Liver (tissue), 9 donors: ENCODE data around the gene MARK1. TPM values are rescaled to one million over a fixed set of nuclear protein-coding genes. Genes with fewer than 3 reads are reported as not detected.
"Not testable (repeated sequence)": the region's sequence is repeated elsewhere in the genome, so short reads cannot be mapped to it uniquely, and the experiment has no call there.

Source experiments
- DNase-seq: peaks from one replicate; pipeline ENCODE4 v3.0.0-alpha.2; 2017; ENCODE audit warnings: low spot score
- H3K27ac ChIP-seq, 2 donors: one replicate each; pipeline ENCODE4 v1.7.0; 2013; ENCODE audit warnings: inconsistent platforms in 2 of 2, low read length in 2 of 2, control low read depth in 1 of 2, low read depth in 1 of 2, mild to moderate bottlenecking in 1 of 2
- H3K27me3 ChIP-seq, 4 donors: one replicate each; pipeline versions ENCODE4 v1.6.1 to v1.7.0; 2013; ENCODE audit warnings: low read length in 3 of 4, inconsistent platforms in 1 of 4, mild to moderate bottlenecking in 1 of 4, moderate library complexity in 1 of 4; ENCODE audit not compliant: control insufficient read depth in 4 of 4, insufficient read depth in 4 of 4
- H3K36me3 ChIP-seq, 4 donors: one replicate each; pipeline versions ENCODE4 v1.6.1 to v1.7.0; 2013; ENCODE audit warnings: low read length in 3 of 4, mild to moderate bottlenecking in 3 of 4, low read depth in 1 of 4, moderate library complexity in 1 of 4; ENCODE audit not compliant: control insufficient read depth in 4 of 4, insufficient read depth in 3 of 4
- H3K4me1 ChIP-seq, 4 donors: one replicate each; pipeline versions ENCODE4 v1.6.1 to v1.7.0; 2013; ENCODE audit warnings: low read length in 3 of 4, mild to moderate bottlenecking in 3 of 4, moderate library complexity in 1 of 4; ENCODE audit not compliant: control insufficient read depth in 4 of 4, insufficient read depth in 4 of 4
- H3K4me3 ChIP-seq, 3 donors: one replicate each; pipeline versions ENCODE4 v1.6.1 to v1.7.0; 2013; ENCODE audit warnings: low read length in 3 of 3, control low read depth in 1 of 3, low read depth in 1 of 3, mild to moderate bottlenecking in 1 of 3
- H3K9ac ChIP-seq, 2 donors: one replicate each; pipeline ENCODE4 v1.7.0; 2013; ENCODE audit warnings: low read length in 2 of 2, mild to moderate bottlenecking in 2 of 2, moderate library complexity in 2 of 2, control low read depth in 1 of 2, low read depth in 1 of 2
- H3K9me3 ChIP-seq, 4 donors: one replicate each; pipeline versions ENCODE4 v1.6.1 to v1.7.0; 2013; ENCODE audit warnings: low read length in 3 of 4; ENCODE audit not compliant: control insufficient read depth in 4 of 4
- EGR1 ChIP-seq, 2 donors: IDR thresholded peaks; 2 replicates each; pipeline ENCODE4 v1.6.1; 2016 to 2018; ENCODE audit warnings: antibody characterized with exemption in 2 of 2, low read depth in 2 of 2
- FOXA1 ChIP-seq: IDR thresholded peaks from 2 replicates; pipeline ENCODE4 v1.6.1; 2016; ENCODE audit warnings: antibody characterized with exemption
- GABPA ChIP-seq, 2 donors: IDR thresholded peaks in 1 of 2; conservative IDR thresholded peaks in 1 of 2; 2 replicates each; pipeline ENCODE4 v1.6.1; 2016; ENCODE audit warnings: antibody characterized with exemption in 2 of 2, mild to moderate bottlenecking in 1 of 2, moderate library complexity in 1 of 2
- HNF4A ChIP-seq, 2 donors: conservative IDR thresholded peaks; 2 replicates each; pipeline ENCODE4 v1.6.1; 2016; ENCODE audit warnings: antibody characterized with exemption in 2 of 2, mild to moderate bottlenecking in 2 of 2
- JUND ChIP-seq, 2 donors: IDR thresholded peaks; 2 replicates each; pipeline ENCODE4 v1.6.1; 2016; ENCODE audit warnings: antibody characterized with exemption in 2 of 2
- MAX ChIP-seq: IDR thresholded peaks from 2 replicates; pipeline ENCODE4 v1.6.1; 2016; ENCODE audit warnings: antibody characterized with exemption
- NR2F2 ChIP-seq: IDR thresholded peaks from 2 replicates; pipeline ENCODE4 v1.6.1; 2016; ENCODE audit warnings: antibody characterized with exemption
- RXRA ChIP-seq, 2 donors: IDR thresholded peaks; 2 replicates each; pipeline ENCODE4 v1.6.1; 2017 to 2018; ENCODE audit warnings: antibody characterized with exemption in 2 of 2, mild to moderate bottlenecking in 1 of 2
- TAF1 ChIP-seq: conservative IDR thresholded peaks from 2 replicates; pipeline ENCODE4 v1.6.1; 2016; ENCODE audit warnings: antibody characterized with exemption, mild to moderate bottlenecking
- WGBS: extraction: QIAGEN DNeasy Blood & Tissue Kit; methylation state at CpG from one replicate; pipeline ENCODE4 v1.1.7; 2013; 5-methylcytosine and 5-hydroxymethylcytosine counted together
- polyA plus RNA-seq, 2 donors: library from polyadenylated mRNA; stranded (reverse) in 1 of 2; unstranded in 1 of 2; fragments of 200-250 nt in 1 of 2; fragments of >200 nt in 1 of 2; fragmentation: Nextera tagmentation in 1 of 2; extraction: Ambion mirVana in 1 of 2; gene quantifications; one replicate each; pipeline versions ENCODE4 v1.2.1 to v1.2.3, GENCODE V29; 2013 to 2015
- total RNA-seq, 2 donors: library from RNA; depleted of rRNA; stranded (reverse); fragments of >200 nt; gene quantifications; one replicate each; pipeline ENCODE4 v1.2.3, GENCODE V29; 2014
- TF ChIP-seq, protein P1 (sequence below): IDR thresholded peaks from 2 replicates; pipeline ENCODE4 v1.6.1; 2016; ENCODE audit warnings: antibody characterized with exemption
- TF ChIP-seq, protein P2 (sequence below): IDR thresholded peaks from 2 replicates; pipeline ENCODE4 v1.6.1; 2016; ENCODE audit warnings: antibody characterized with exemption, mild to moderate bottlenecking
- donor health status: healthy.
- donor health status: healthy.
- donor health status: healthy.
- donor health status: healthy.
- donor health status: healthy.

MARK1 gene
- total and polyA plus RNA-seq, 4 donors: 0.10 to 0.59 (median 0.25) TPM

- Histone ChIP-seq H3K36me3 (no peaks in the 10 kb centered on the region), H3K9ac (no peak overlapping the region), H3K4me1 (no peaks in the 10 kb centered on the region), H3K9me3 (no peaks in the 10 kb centered on the region), H3K27ac (no peak overlapping the region), H3K27me3 (no peaks in the 10 kb centered on the region), H3K4me3 (no peak overlapping the region)
- TF ChIP-seq, protein P1, sequence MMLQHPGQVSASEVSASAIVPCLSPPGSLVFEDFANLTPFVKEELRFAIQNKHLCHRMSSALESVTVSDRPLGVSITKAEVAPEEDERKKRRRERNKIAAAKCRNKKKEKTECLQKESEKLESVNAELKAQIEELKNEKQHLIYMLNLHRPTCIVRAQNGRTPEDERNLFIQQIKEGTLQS: no peak
- TF ChIP-seq EGR1 (IDR thresholded peaks at IDR 0.05; ENCODE audit: low read depth in 2 of 2): no peak
- TF ChIP-seq TAF1: no peak
- no peak for TF ChIP-seq JUND (IDR thresholded peaks at IDR 0.05)
- WGBS: 64% methylated on average over 3 of the region's 3 CpGs
- DNase-seq: no peak
Observed at GRCh38 chr1:220595179-220595578, 67.2 kb downstream of the MARK1 start.

- Histone ChIP-seq H3K9me3 (no peaks in the 10 kb centered on the region), H3K27ac (no peak overlapping the region), H3K36me3 (no peaks in the 10 kb centered on the region), H3K9ac (no peak overlapping the region), H3K4me1 (no peaks in the 10 kb centered on the region), H3K4me3 (no peak overlapping the region), H3K27me3 (no peaks in the 10 kb centered on the region)
- TF ChIP-seq JUND (IDR thresholded peaks at IDR 0.05) (no peak), MAX (no peak), FOXA1 (no peak), GABPA (IDR thresholded peaks at IDR 0.05 in 1 of 2, conservative IDR thresholded peaks at IDR 0.05 in 1 of 2) (no peak), RXRA (IDR thresholded peaks at IDR 0.05) (no peak), EGR1 (IDR thresholded peaks at IDR 0.05; ENCODE audit: low read depth in 2 of 2) (no peak), HNF4A (conservative IDR thresholded peaks at IDR 0.05) (no peak), NR2F2 (no peak)
- TF ChIP-seq, protein P1: no peak
- TF ChIP-seq, protein P2, sequence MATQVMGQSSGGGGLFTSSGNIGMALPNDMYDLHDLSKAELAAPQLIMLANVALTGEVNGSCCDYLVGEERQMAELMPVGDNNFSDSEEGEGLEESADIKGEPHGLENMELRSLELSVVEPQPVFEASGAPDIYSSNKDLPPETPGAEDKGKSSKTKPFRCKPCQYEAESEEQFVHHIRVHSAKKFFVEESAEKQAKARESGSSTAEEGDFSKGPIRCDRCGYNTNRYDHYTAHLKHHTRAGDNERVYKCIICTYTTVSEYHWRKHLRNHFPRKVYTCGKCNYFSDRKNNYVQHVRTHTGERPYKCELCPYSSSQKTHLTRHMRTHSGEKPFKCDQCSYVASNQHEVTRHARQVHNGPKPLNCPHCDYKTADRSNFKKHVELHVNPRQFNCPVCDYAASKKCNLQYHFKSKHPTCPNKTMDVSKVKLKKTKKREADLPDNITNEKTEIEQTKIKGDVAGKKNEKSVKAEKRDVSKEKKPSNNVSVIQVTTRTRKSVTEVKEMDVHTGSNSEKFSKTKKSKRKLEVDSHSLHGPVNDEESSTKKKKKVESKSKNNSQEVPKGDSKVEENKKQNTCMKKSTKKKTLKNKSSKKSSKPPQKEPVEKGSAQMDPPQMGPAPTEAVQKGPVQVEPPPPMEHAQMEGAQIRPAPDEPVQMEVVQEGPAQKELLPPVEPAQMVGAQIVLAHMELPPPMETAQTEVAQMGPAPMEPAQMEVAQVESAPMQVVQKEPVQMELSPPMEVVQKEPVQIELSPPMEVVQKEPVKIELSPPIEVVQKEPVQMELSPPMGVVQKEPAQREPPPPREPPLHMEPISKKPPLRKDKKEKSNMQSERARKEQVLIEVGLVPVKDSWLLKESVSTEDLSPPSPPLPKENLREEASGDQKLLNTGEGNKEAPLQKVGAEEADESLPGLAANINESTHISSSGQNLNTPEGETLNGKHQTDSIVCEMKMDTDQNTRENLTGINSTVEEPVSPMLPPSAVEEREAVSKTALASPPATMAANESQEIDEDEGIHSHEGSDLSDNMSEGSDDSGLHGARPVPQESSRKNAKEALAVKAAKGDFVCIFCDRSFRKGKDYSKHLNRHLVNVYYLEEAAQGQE: no peak
- WGBS: 87% methylated on average over 3 of the region's 3 CpGs
- no peak for DNase-seq
Observed at GRCh38 chr1:220604926-220605325, 77.0 kb downstream of the MARK1 start.

DNA sequence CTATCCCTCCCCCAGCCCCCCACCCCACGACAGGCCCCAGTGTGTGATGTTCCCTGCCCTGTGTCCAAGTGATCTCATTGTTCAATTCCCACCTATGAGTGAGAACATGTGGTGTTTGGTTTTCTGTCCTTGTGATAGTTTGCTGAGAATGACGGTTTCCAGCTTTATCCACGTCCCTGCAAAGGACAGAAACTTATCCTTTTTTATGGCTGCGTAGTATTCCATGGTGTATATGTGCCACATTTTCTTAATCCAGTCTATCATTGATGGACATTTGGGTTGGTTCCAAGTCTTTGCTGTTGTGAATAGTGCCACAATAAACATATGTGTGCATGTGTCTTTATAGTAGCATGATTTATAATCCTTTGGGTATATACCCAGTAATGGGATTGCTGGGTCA is 77.7 kb downstream of the MARK1 start:
- H3K27me3 ChIP-seq, DNase-seq, H3K27ac ChIP-seq, H3K4me3 ChIP-seq, H3K36me3 ChIP-seq, H3K9me3 ChIP-seq, H3K9ac ChIP-seq, H3K4me1 ChIP-seq: not testable (repeated sequence)
- 88% methylated on average over 4 of the region's 4 CpGs for WGBS

- H3K9ac ChIP-seq, H3K27me3 ChIP-seq, H3K36me3 ChIP-seq, H3K9me3 ChIP-seq, H3K27ac ChIP-seq, H3K4me3 ChIP-seq, DNase-seq, H3K4me1 ChIP-seq: not testable (repeated sequence)
- WGBS: 87% methylated on average over 11 of the region's 11 CpGs
Observed at GRCh38 chr1:220611100-220611499, 83.2 kb downstream of the MARK1 start.
